Measurements from ENCODE around the gene R3HDML.

GRCh38 chr20:44288252-44288651, 48.6 kb upstream of the R3HDML start:
- TF ChIP-seq CTCF (IDR thresholded peaks at IDR 0.05 in 2 of 3, conservative IDR thresholded peaks at IDR 0.05 in 1 of 3; ENCODE audit: insufficient read depth in 2 of 3, low read depth in 1 of 3, low read length in 3 of 3) (no peak), ZFP36 (IDR thresholded peaks at IDR 0.05; ENCODE audit: low read depth, low read length, partially characterized antibody) (no peak), ZBTB12 (CRISPR knock-in tag; IDR thresholded peaks at IDR 0.05) (no peak), FOXA1 (IDR thresholded peaks at IDR 0.05; ENCODE audit: borderline replicate concordance) (no peak), EZH2 (IDR thresholded peaks at IDR 0.05; ENCODE audit: borderline replicate concordance, low read depth, low read length) (no peak), USF2 (CRISPR knock-in tag; IDR thresholded peaks at IDR 0.05) (no peak), NR1H2 (CRISPR knock-in tag; IDR thresholded peaks at IDR 0.05) (no peak), IFI16 (CRISPR knock-in tag; IDR thresholded peaks at IDR 0.05) (no peak), PURB (CRISPR knock-in tag; IDR thresholded peaks at IDR 0.05; ENCODE audit: low read depth) (no peak), ZBTB7A (IDR thresholded peaks at IDR 0.05; ENCODE audit: borderline replicate concordance, control insufficient read depth, low read depth, low read length) (no peak), ZKSCAN8 (CRISPR knock-in tag; IDR thresholded peaks at IDR 0.05) (no peak), SOX6 (IDR thresholded peaks at IDR 0.05) (no peak)

Data from K562 (cell line).